Adipose tissue (tissue), 3 donors: Measurements from ENCODE around the gene DOCK2. TPM values are rescaled to one million over a fixed set of nuclear protein-coding genes. Genes with fewer than 3 reads are reported as not detected.
"Not testable (repeated sequence)": the region's sequence is repeated elsewhere in the genome, so short reads cannot be mapped to it uniquely, and the experiment has no call there.

Experiments used
- H3K27ac ChIP-seq: one replicate; pipeline ENCODE4 v1.5.1; 2013; ENCODE audit warnings: low read depth, low read length
- WGBS, 3 donors: extraction: QIAGEN DNeasy Blood & Tissue Kit; methylation state at CpG; one replicate each; pipeline ENCODE4 v1.1.7; 2013; 5-methylcytosine and 5-hydroxymethylcytosine counted together
- polyA plus RNA-seq, 3 donors: library from polyadenylated mRNA; stranded (reverse); fragments of 200-250 nt; gene quantifications; one replicate each; pipeline ENCODE4 v1.2.3, GENCODE V29; 2013
- donor health status: healthy with polysubstance abuse.
- donor health status: Bipolar disorder and iron deficiency.
- donor health status: healthy.

Gene DOCK2
- 1 to 10 TPM; 1.3 to 7.0 (median 6.8) TPM for polyA plus RNA-seq

GRCh38 chr5:169637085-169637548 lies at the start of gene DOCK2:
Gene DOCK2 (plus strand): TSS chr5:169637275. CDS start chr5:169637327, 52 bp downstream.
- 0 to 2% (median 1%) methylated on average over 37 to 42 of the region's 42 CpGs for WGBS, 3 donors
- no peak within 1 kb of the TSS for H3K27ac ChIP-seq

- H3K27ac ChIP-seq, result no peak overlapping the region
- WGBS, 3 donors, result 93 to 98% (median 96%) methylated on average over 3 of the region's 3 CpGs
Measured at GRCh38 chr5:169590602-169591001, 46.5 kb upstream of the DOCK2 start.

DNA sequence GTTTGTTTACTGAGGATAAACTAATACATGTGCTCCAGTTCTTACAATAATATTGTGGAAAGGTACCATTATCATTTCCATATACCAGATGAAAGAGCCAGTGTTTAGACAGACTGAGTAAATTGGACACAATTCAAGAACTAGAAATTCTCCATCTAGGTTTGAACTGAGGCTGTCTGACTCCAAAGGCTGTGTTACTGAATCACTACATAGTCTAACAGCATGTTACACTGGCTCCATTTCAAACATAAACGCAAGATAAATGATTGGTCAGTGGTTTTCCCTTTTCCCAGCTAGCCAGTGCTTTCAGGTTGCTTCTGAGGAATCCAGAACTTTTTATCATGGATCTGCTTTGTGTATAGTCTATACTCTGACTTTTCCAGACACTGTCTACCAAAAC lies 45.4 kb upstream of the DOCK2 start:
- no peak overlapping the region for H3K27ac ChIP-seq
- WGBS, 3 donors, result 0 to 52% (median 42%) methylated on average over 1 of the region's 1 CpG

- WGBS, 3 donors, result 95 to 98% (median 97%) methylated on average over 6 of the region's 6 CpGs
- H3K27ac ChIP-seq, result no peak overlapping the region
Measured at GRCh38 chr5:169592937-169593650, 44.0 kb upstream of the DOCK2 start.

DNA sequence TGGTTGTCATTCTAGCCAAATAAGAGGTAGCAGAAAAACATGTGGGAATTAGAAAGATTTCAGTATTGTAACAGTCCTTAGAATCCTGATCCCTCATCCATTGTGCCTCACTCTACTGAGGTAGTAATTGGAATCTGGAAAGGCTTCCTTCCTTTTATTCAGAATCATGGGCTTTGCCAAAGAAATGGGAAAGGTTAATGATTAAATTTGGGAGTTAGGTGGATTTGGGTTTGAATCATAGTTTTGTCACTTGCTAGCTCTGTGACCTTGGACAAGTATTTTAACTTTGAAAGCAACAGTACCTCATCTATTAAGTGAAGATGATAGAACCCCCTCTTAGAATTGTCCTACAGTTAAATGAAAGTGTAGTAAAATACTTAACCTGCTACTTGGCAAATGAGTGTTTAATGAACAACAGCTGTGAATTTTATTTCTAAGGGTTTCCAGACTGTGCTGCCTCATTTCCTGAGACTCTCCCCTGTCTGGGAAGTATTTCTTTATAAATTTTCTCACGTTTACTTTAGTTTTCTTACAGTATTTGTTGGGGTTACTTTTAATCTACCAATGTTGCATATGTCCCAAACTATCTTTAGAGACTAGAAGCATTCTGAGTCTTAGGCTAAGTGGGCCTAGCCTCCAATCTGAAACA lies 41.8 kb upstream of the DOCK2 start:
- 81 to 92% (median 84%) methylated on average over 1 of the region's 1 CpG for WGBS, 3 donors

GRCh38 chr5:169599451-169599850 lies 37.6 kb upstream of the DOCK2 start:
- no peak overlapping the region for H3K27ac ChIP-seq
- WGBS, 3 donors, result 82 to 89% (median 88%) methylated on average over 4 of the region's 4 CpGs

More for the DNA sequence above, 41.8 kb upstream of the DOCK2 start:
- H3K27ac ChIP-seq, result no peak overlapping the region

DNA sequence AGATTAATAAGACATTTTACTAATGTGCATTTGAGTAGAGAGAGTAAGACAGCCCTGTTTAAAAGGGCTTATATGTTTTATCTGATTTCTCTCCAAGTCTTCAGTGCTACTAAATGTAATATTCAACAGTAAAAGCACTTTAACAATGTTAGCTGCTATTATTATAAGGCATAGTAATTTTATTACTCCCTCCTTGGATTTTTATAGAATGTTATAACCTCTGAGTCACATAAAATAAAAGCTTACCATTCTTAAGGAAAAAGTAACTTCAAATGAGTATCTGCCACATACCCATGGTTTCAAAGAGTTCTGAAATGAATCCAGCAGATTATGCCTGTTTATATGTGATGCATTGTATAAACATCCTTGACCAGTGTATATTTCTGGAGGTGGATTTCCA lies 34.5 kb upstream of the DOCK2 start:
- no peak overlapping the region for H3K27ac ChIP-seq

GRCh38 chr5:169606279-169606678 lies 30.8 kb upstream of the DOCK2 start:
- 93 to 95% (median 95%) methylated on average over 3 of the region's 3 CpGs for whole genome bisulfite sequencing, 3 donors

GRCh38 chr5:169607882-169608281 lies 29.2 kb upstream of the DOCK2 start:
- no peak overlapping the region for H3K27ac ChIP-seq
- 75 to 83% (median 82%) methylated on average over 2 of the region's 2 CpGs for WGBS, 3 donors

More at GRCh38 chr5:169606279-169606678, 30.8 kb upstream of the DOCK2 start:
- H3K27ac ChIP-seq, result no peak overlapping the region

GRCh38 chr5:169609716-169610115 lies 27.4 kb upstream of the DOCK2 start:
- 58 to 65% (median 62%) methylated on average over 3 of the region's 3 CpGs for WGBS, 3 donors

GRCh38 chr5:169610606-169611005 lies 26.5 kb upstream of the DOCK2 start:
- H3K27ac ChIP-seq, result no peak overlapping the region
- 72 to 79% (median 79%) methylated on average over 4 of the region's 4 CpGs for WGBS, 3 donors

More at GRCh38 chr5:169609716-169610115, 27.4 kb upstream of the DOCK2 start:
- no peak overlapping the region for H3K27ac ChIP-seq

GRCh38 chr5:169615561-169615960 lies 21.5 kb upstream of the DOCK2 start:
- no peak overlapping the region for H3K27ac ChIP-seq
- 63 to 87% (median 81%) methylated on average over 1 of the region's 1 CpG for WGBS, 3 donors

DNA sequence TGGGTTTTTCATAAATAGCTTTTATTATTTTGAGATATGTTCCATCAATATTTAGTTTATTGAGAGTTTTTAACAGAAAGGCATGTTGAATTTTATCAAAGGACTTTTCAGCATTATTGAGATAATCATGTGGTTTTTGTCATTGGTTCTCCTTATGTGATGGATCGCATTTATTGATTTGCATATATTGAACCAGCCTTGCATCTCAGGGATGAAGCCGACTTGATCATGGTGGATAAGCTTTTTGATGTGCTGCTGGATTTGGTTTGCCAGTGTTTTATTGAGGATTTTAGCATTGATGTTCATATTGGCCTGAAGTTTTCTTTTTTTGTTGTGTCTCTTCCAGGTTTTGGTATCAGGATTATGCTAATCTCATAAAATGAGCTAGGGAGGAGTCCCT lies 12.8 kb upstream of the DOCK2 start:
- 87 to 95% (median 89%) methylated on average over 2 of the region's 2 CpGs for WGBS, 3 donors
- H3K27ac ChIP-seq, result not testable (repeated sequence)

DNA sequence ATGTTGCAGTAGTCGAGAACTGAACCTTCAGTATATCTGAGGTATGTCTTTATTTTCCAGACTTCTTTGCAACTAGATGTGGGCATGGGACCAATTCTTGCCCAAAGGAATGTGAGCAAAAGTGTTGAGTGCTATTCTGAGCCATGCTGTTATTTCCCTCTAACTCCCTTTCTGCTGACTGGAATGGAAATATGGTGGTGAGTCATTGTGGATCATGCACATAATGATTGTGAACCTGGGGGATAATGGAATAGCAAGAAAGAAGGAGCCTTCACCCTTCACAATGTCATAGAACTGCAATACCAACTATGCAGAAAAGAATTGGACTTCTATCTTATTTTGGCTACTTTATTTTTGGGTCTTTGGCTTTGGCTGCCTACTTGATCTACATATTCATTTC lies 10.3 kb upstream of the DOCK2 start:
- H3K27ac ChIP-seq, result no peak overlapping the region
- WGBS, 3 donors, result 74 to 93% (median 78%) methylated on average over 1 of the region's 1 CpG

GRCh38 chr5:169627551-169627950 lies 9.5 kb upstream of the DOCK2 start:
- 72 to 88% (median 76%) methylated on average over 3 of the region's 3 CpGs for WGBS, 3 donors
- H3K27ac ChIP-seq, result no peak overlapping the region

GRCh38 chr5:169628892-169629291 lies 8.2 kb upstream of the DOCK2 start:
- no peak overlapping the region for H3K27ac ChIP-seq
- 76 to 88% (median 84%) methylated on average over 2 of the region's 2 CpGs for WGBS, 3 donors

DNA sequence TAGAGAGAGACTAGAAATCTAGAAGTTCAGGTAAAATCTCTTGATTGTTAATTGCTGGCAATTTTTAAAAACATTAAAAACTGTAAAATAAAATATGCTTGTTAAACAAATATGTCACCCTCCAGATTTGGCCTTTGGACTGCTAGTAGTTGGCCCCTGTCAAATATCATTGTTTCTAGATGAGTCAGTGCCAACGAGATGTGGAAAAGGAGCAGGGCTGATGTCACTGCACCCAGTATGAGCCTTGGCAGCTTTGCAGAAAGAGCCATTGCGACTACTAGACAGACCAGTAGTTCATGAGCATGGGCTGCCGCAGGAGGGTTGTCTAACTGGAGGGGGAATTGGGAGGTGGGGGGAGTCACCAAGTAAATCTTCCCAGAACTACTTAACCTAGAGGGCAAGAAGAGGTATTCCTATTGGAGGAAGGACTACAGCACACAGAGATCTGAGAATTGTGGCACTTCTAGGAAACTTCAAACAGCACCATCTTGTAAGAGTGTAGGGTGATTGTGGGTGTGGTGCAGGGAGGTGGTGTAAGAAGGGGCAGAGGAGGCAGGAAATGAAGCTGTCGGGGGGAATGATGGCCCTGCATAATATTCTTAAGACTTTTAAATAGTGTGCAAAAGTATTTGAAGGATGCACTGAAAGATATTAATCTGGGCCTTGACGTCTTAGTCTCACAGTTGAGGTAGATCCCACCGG lies 7.1 kb upstream of the DOCK2 start:
- WGBS, 3 donors, result 75 to 76% (median 76%) methylated on average over 6 of the region's 6 CpGs
- no peak overlapping the region for H3K27ac ChIP-seq

GRCh38 chr5:169631360-169631759 lies 5.7 kb upstream of the DOCK2 start:
- H3K27ac ChIP-seq, result no peak overlapping the region
- WGBS, 3 donors, result 60 to 74% (median 69%) methylated on average over 4 of the region's 4 CpGs

DNA sequence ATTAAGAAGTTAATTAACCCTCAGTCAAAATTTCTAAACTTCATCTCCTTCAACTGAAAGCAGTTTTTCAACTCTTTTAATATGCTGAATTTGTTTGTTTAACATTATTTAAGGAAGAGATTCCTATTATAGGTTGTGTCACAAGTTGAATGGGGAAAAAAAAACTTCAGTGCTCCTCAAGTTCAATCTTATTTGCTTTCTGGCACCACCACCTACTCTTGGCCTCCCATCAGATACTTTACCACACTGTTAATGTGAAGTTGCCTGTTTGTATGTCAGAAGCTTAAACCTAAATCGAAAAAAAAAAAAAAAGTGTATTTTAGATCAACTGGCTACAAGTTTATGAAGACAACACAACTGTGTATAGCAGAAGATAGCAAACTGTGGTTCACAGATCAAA lies 4.1 kb upstream of the DOCK2 start:
- H3K27ac ChIP-seq, result no peak overlapping the region
- WGBS, 3 donors, result 86 to 94% (median 88%) methylated on average over 1 of the region's 1 CpG
